Neural cell (in vitro differentiated cells): ENCODE data around the gene HIC1.

Source experiments
- CTCF ChIP-seq: fragments of 450-650 bp; IDR thresholded peaks from 2 replicates; pipeline ENCODE4 v1.5.1; 2014; ENCODE audit warnings: antibody characterized with exemption, mild to moderate bottlenecking, moderate library complexity; ENCODE audit not compliant: poor library complexity, severe bottlenecking
- EP300 ChIP-seq: fragments of 450-650 bp; conservative IDR thresholded peaks from 2 replicates; pipeline ENCODE4 v1.6.1; 2014; ENCODE audit warnings: antibody characterized with exemption, mild to moderate bottlenecking, moderate library complexity; ENCODE audit not compliant: poor library complexity, severe bottlenecking
- EZH2 ChIP-seq: fragments of 200-600, 300-800 bp; shearing (Covaris generic), sonication (generic); IDR thresholded peaks from 2 replicates; pipeline ENCODE4 v1.6.1; 2014; ENCODE audit warnings: antibody characterized with exemption, low read length, borderline replicate concordance, mild to moderate bottlenecking; ENCODE audit not compliant: insufficient read depth, poor library complexity, severe bottlenecking
- MXI1 ChIP-seq: fragments of 450-650 bp; conservative IDR thresholded peaks from 2 replicates; pipeline ENCODE4 v1.6.1; 2014; ENCODE audit warnings: antibody characterized with exemption, mild to moderate bottlenecking; ENCODE audit not compliant: poor library complexity, severe bottlenecking
- POLR2AphosphoS5 ChIP-seq: IDR thresholded peaks from 2 replicates; pipeline ENCODE4 v1.6.1; 2012
- RAD21 ChIP-seq: fragments of 450-650 bp; conservative IDR thresholded peaks from 2 replicates; pipeline ENCODE4 v1.6.1; 2014; ENCODE audit warnings: antibody characterized with exemption, mild to moderate bottlenecking, moderate library complexity
- REST ChIP-seq: IDR thresholded peaks from 2 replicates; pipeline ENCODE4 v1.6.1; 2012; ENCODE audit warnings: borderline replicate concordance
- SMC3 ChIP-seq: fragments of 450-650 bp; conservative IDR thresholded peaks from 2 replicates; pipeline ENCODE4 v1.6.1; 2014; ENCODE audit warnings: antibody characterized with exemption, mild to moderate bottlenecking, moderate library complexity; ENCODE audit not compliant: poor library complexity

GRCh38 chr17:2086306-2086705 lies 31.4 kb downstream of the HIC1 start:
- TF ChIP-seq MXI1 (no peak), EZH2 (no peak), CTCF (no peak), POLR2AphosphoS5 (no peak), RAD21 (no peak), REST (no peak), SMC3 (no peak), EP300 (no peak)
